ENCODE measurements around the gene PTCH1. TPM values are rescaled to one million over a fixed set of nuclear protein-coding genes. Genes with fewer than 3 reads are reported as not detected.

The PTCH1 gene
- total RNA-seq, 1 donor from 2014 or later, result 9.8 TPM

DNA sequence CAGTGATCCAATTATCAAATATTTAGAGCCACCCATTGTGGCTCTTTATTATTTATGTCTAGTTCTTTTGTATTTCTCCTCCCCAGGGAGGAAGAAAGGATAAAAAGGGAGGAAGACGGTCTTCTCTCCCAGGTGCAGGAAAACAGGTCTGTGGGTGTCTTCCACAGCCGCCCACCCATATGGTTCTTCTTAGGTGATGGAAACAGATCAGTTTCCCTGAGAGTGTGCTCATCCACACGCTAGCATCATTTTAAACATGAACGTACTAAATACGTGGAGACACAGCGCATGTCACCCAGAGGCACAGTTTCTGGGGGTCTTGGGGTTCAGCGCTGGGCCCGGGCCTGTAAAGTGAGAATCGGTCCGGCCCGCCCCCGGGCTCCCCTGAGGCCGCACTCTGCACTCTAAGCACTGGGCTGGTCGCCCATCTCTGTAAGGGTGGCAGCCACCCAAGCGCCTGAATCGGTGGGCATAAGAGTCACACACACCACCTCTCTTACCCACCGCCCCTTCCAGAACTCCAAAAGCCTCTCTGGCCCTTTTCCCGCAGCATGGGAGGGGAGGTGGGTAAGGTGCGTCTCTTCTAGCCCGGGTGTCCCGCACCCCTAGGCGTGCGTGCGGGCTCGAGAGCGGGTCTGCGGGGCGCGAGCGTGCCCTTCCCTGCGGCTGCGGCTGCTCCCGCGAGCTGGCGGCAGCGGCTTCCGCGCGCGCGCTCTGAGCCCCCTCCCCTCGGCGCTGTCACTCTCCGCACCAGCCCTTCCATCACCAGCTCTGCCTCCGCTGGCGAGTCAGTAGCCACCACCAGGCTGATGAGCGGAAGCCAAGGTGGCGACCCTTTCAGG, 1.3 kb downstream of the PTCH1 start:
- ATAC-seq (ENCODE audit: poor library complexity) (no peak), DNase-seq (no peak)
- intact Hi-C loops (cut with DNase I), result loop anchor here (10.0 kb wide), 1 partner anchor 201 kb away; the partner anchor contains the start of gene FANCC

DNA sequence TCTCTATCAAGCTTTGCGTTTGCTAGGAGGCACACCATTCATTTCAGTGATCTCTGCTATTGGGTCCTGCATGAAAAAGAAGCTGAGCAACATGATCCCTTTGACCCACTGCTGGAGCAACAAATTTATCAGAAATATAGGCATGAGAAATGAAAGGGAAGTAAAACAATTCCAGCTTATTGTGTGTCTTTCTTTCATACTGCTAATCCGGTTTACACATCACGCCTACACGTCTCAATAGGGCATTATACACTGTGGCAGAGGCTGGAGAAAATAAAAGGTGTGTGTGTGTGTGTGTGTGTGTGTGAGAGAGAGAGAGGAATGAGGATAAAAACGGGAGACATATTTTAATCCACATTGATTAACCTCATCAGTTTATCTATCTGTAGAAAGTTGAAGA, 2.4 kb downstream of the PTCH1 start:
- no peak for ATAC-seq (ENCODE audit: poor library complexity)
- intact Hi-C loops (cut with DNase I), result loop anchor here (10.0 kb wide), 1 partner anchor 200 kb away; the partner anchor contains the start of gene FANCC
- DNase-seq, result no peak

DNA sequence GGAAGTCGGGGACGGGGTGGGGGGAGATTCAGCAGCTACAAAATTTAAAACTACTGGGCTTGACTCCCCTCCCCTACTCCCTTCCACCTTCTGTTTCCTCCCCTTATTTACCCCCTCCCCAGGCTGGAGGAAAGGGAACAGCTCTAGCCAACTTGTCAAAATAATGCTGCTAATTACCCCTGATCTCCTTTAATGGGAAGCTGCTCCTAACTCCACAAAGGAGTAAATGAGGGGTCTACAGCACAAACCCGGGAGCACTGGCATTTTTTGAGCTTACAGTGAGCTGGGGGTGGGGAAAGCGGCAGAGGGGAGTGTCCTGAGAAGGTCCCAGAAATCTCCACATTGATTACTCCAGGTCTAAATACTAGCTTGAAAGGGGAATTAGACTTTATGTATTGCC, 3.1 kb downstream of the PTCH1 start:
- intact Hi-C loops (cut with DNase I), result loop anchor here (10.0 kb wide), 1 partner anchor 199 kb away; the partner anchor contains the start of gene FANCC
- ATAC-seq (ENCODE audit: poor library complexity), result no peak
- DNase-seq, result no peak

DNA sequence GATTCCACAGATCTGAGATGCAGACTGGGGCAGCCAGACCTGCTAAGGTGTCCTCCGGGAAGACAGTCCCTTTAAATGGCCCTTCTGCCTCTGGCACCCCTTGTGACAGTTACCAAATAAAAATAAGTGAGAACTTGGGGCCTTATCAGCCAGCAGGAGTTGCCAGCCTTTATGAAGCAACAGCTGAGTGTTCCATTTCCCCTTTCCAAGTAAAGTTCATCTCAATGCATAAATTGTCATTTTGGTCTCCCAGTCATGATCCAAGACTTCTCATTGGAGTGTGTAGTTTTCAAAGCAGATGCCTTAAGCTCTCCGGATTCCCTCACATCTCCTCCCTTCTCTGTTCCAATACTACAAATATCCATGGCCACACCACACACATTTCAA, 4.1 kb downstream of the PTCH1 start:
- ATAC-seq (ENCODE audit: poor library complexity), result no peak
- intact Hi-C loops (cut with DNase I), result loop anchor here (10.0 kb wide), 1 partner anchor 198 kb away; the partner anchor contains the start of gene FANCC
- no peak for DNase-seq

DNA sequence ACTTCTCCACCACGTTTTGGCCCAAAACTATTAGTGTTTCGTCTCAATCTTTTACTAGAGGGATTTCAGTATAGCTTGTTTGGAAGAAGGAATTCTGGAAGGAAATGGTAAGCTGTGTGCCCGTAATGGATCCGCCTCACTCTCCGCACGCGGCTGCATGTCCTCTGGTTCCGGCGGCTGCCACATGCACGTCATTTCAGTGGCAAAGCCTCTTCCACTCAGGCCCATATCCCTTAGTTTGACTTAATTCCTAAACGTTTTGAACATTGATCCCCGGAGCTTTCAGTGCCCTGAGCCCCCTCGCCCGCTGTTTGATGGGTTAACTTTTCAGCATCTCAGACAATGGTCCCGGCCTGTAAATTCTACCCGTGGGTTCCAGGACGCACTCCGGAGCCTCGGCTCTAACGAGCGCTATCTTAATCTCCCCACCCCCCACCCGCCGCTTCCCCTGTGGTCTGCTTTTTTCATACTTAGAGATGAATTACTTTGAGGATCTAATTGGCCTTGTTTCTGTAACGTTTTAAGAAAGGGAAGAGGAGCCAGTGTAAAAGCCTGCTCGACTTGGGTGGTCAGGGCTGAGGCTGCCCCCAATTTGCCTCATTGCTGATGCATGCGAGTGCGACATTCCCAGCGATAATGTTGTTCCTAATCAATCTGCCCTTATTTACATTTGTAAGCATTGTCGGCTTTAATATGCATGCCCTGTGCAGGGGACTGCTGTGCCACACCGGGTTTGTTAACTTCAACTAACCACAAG, 4.6 kb downstream of the PTCH1 start:
- intact Hi-C loops (cut with DNase I), result loop anchor here (10.0 kb wide), 1 partner anchor 197 kb away; the partner anchor contains the start of gene FANCC
- no peak for ATAC-seq (ENCODE audit: poor library complexity)
- no peak for DNase-seq

DNA sequence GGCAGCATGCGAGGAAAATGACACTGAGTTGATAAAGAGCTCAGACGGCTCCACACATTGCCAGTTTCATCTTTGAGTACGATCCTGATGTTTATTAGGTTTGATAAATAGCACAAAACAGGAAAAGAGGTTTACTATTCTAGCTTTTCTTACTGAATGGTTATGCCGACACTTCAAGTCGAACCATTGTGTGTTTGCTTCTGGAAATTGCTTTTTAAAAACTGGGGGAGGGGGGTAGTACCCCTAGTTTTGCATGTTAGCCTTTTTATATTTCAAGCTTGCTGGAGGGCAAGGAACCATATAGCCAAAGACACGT, 5.2 kb downstream of the PTCH1 start:
- intact Hi-C loops (cut with DNase I), result loop anchor here (10.0 kb wide), 1 partner anchor 197 kb away; the partner anchor contains the start of gene FANCC
- ATAC-seq (ENCODE audit: poor library complexity), result no peak
- no peak for DNase-seq

DNA sequence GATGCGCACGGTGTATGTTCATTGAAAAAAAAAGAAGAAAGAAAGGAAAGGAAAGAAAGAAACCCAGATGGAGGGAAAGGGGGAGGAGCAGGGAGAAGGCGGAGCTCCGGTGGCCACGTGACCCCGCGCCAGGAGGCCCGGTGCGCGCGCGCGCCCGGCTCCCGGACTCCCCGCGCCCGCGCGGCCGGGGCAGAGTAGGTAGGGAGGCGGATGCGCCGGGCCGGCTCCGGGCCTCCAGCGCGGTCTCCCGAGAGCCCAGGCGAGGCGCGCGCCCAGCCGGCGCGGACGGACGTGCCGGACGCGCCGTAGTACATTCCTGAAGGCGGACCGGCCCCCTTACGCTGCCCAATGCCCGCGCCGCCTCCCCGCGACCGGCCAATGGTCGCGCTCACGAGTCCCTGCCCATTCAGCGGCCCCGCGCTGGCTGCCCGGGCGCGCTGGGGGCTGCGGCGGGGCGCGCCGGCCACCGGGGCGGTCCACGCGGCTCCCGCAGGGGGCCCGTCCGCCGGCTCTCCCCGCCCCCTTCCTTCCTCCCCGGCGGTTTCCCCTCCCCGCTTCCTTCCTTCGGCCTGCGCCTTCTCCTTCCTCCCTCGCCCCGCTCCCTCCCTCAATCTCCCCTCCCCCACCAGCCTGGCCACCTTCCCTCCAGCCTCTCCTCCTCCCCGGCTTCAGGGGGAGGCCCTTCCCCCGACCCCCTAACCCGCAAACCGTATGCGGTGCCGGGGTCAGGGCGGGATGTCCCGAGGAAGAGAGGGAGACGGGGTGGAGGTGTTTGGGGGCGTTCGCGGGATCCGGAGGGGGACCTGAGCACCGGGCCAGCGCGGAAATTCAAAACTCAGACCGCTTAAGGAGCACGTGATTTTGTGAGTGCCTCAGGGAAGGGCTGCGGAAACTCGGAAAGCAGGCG, 5.8 kb downstream of the PTCH1 start:
- ATAC-seq (ENCODE audit: poor library complexity) (peak; percentile 78), DNase-seq (peak; percentile 93)
- intact Hi-C loops (cut with DNase I), result loop anchor here (10.0 kb wide), 1 partner anchor 196 kb away; the partner anchor contains the start of gene FANCC

DNA sequence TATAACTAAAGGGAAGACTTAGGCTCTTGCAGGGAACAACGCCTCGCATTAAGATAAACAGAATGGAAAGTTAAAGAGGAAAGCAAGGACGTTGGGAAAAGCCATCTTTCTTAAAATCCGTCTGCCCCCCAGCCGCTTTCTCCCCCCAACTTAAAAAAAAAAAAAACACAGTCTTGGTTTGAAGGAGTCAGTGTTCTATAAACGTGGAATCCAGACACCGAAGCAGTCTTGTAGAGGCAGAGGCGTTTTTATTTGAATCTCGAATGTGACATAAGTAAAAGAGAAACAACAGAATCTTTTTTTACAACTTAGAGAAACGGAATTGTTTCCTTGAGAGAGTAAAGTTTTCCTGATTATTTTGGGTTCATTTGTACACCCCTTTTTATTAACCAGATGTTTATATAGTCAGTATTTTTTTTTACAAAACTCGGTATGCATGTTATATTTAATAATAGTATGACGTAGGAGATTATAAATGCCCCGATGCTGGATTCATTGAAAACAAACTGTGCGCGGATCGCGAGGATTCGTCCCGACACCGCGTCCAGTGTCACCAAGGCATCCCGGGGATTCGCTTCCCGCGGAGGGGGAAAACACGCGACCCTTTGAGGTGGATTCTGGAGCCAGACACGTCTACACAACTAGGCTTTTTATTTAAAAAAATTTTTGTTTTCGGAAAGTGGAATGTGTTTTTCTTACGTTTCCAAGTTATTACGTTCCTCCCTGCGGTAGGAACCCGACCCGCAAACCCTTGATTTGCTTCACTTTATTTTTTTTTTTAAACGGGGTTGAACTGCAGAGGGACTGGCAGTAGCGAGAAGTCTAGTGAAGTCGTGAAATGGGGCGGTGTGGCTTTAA, 6.7 kb downstream of the PTCH1 start:
- intact Hi-C loops (cut with DNase I), result loop anchor here (10.0 kb wide), 1 partner anchor 195 kb away; the partner anchor contains the start of gene FANCC
- no peak for DNase-seq
- ATAC-seq (ENCODE audit: poor library complexity), result no peak

DNA sequence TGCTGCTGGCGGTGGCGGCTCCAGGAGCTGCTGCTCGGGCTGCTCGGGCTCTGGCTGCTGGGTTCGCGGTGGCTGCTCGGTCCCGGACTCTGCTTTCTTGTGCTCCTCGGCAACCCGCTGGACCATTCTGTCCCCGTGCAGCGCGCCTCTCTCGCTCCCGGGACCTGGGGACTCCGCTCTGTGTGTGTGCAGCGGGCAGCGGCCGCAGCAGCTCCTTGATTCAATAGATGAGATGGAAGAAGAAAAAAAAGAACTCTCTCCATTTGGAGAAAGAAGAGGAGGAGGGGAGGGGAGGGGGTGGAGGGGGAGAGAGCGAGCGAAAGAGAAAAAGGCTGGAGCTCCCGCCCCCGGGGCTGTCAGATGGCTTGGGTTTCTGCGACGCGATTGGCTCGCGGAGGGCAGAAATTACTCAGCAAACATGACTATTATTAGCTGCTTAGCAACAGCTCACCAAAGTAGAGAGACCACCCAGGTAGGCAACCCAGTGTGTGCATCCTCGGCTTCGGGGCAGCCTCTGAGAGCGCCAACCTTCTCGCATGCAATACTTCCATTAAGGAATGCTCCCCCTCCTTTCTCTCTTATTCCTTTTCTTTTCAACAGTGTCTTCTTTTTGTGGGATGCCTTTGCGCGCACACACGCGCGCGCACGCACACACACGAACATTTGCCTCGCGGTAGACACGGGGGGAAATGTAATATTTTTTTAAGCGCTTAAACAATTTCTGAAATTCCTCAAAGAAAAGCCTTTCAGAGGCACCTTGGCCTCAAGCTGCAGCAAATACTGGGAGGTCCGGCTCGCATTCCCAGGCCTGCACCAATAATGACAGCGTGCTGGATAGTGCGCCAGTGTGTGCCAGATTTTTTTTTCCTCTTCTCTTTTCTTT, 7.6 kb downstream of the PTCH1 start:
- ATAC-seq (ENCODE audit: poor library complexity), result peak; percentile 42
- intact Hi-C loops (cut with DNase I), result no loop called here

DNA sequence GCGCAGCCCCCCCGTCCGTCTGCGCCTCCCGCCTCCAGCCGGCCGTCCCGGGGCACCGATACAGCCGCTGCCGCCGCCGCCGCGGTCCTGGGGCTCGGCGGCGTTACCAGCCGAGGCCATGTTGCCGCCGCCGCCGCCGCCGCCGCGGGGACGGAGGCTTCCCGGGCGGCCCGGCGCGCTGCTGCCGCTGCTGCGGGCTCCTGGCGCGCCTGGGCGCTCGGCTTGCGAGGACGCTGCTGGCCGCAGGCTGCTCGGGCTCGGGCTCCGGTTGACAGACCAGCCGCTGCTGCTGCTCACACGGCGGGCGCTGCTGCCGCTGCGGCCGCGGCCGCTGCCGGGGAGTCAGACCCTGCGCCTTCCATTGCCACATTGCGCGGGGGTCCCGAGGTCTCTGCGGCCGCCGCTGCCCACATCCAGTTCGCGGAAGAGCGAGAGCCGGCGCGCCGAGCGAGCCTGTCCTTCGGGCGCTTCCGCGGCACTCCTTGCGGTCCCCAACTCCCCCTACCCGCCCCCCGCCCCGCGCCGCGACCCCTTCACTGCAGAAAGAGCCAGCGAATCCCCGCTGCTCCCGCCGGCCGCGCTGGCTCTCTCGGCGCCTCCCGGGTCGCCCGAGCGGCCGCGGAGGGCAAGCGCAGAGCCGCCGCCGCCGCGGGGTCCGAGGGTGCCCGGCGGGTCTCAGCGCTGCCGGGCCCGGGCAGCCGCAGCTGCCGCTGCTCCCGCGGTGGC, 8.4 kb downstream of the PTCH1 start:
- peak; percentile 48 for DNase-seq
- intact Hi-C loops (cut with DNase I), result no loop called here
- no peak for ATAC-seq (ENCODE audit: poor library complexity)

More for the DNA sequence above, 7.6 kb downstream of the PTCH1 start:
- DNase-seq, result peak; percentile 91

DNA sequence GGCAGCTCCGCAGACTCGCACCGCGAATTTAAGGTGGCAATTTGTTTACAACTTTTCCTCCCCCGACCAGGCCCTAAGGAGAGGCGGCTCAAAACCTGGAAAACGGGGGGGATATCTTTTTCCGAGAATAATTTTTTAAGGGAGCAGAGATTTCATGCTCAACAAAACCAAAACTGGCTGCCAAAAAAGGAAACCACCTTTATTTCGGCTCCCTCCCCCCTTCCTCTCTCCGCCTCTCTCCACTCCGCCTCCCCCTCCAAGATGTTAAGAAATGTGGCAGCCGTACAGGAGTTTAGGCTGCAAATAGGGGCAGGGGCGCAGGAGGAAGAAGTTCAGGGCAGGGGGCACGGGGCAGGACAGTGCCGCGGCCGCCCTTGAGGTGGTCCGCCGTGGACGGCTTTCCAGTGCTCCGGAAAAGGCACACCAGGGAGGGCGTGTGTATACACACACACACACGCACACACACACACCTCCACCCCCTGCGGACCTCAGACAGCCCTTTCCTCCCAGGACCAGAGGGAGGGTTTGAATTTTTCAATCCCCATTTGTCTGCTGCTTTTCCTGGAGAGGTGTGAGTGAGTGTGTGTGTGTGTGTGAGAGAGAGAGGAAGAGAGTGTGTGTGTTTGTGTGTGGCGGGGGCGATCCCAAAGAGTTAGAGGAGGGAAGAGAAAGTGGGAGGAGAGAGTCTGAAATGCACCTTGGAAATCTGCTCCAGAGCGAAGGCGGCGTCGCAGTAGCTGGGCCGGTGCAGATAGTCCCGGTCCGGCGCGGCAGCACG, 9.1 kb downstream of the PTCH1 start:
- ATAC-seq (ENCODE audit: poor library complexity) (peak; percentile 32), DNase-seq (peak; percentile 59)
- intact Hi-C loops (cut with DNase I), result no loop called here

DNA sequence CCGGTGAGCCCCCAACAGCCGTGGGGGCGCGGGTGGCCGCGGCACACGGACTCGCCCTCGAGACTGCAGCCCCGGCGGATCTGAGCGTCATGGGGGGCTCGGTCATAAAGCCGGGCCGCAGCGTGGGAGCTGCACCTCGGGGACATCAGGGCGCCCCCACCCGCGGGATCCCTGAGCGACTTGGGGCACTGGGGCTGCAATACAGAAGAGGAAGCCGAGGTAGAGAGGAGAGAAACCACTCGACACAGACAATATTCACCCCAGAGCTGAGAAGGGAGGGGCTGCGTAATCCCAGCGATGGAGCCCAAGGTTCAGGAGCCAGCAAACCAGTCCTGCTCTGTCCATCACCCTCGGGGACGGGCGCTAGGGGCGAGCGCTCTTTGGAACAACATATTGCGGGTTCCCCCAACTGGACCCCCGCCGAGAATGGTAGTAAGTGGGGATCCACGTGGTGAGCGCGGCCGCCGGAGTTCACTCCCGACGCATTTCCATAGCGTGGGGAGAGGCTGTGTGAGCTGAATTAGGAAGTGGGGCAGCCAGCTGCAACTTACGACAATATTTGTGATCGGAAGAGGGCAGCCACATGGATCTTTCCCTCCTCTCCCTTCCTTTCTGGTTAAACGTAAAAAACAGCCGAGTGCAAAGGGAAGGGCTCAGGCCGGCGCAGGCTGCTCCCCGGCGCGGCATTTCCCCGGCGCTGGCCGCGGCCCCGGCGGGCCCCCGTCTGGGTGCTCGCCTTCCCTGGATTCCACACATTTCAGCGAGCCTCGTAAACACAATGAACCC, 9.9 kb downstream of the PTCH1 start:
- peak; percentile 33 for ATAC-seq (ENCODE audit: poor library complexity)

DNA sequence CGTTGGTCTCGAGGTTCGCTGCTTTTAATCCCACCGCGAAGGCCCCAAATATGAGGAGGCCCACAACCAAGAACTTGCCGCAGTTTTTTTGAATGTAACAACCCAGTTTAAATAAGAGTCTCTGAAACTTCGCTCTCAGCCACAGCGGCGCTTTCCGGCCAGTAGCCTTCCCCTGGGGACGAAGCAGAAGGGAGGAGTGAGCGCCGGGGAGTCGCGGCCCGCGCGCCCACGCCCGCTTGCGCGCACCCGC, 10.4 kb downstream of the PTCH1 start:
- peak; percentile 5 for ATAC-seq (ENCODE audit: poor library complexity)
- intact Hi-C loops (cut with DNase I), result no loop called here
- DNase-seq, result no peak

More for the DNA sequence above, 9.9 kb downstream of the PTCH1 start:
- peak; percentile 62 for DNase-seq
- intact Hi-C loops (cut with DNase I), result no loop called here

DNA sequence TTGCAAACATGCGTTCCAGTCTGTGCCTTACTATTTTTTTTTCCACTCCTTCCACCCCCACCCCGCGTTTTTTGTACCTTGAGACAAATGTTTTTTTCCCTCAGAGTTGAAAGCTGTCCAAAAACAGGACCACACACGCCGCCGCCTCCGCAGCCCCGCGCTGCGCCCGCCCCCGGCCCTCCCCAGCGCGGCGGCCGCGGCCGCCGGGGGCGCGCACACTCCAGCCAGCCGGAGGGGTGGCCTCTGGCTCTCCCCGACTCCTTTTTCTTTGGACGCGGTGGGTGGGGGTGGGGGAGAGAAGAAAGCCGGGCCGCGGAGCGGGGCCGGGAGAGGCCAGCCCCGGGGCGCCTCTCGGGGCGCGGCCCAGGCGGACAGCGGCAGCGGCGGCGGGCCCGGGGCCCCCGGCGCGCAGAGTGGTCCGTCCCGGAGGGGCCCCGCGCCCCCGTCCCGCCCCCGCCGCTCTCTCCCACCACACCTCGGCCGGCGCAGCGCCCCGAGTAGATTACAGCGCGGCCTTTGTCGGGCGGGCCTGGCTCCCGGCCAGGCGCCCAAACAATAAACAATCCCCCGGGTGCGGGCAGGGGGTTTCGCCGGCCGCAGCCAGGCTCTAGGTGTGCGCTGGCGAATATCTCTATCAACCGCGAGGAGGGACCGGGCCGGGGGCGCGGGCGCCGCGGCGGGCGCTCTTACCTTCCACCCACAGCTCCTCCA, 10.9 kb downstream of the PTCH1 start:
- DNase-seq (peak; percentile 73), ATAC-seq (ENCODE audit: poor library complexity) (peak; percentile 9)
- intact Hi-C loops (cut with DNase I), result no loop called here

Measured in Right ventricle myocardium superior (tissue), 1 donor.